ENCODE results near the gene AGAP5.

- TF ChIP-seq EZH2 (IDR thresholded peaks at IDR 0.05; ENCODE audit: low read depth) (no peak), CTCF (conservative IDR thresholded peaks at IDR 0.05) (no peak)
These were observed 49.8 kb downstream of the AGAP5 start for GRCh38 chr10:73647875-73648651.

Data from PC-9 (cell line).